ENCODE measurements around the gene PLPPR3. TPM values are rescaled to one million over a fixed set of nuclear protein-coding genes. Genes with fewer than 3 reads are reported as not detected.
A peak's percentile ranks its signal among the peaks of the same experiment; 100 is the strongest.

Gene PLPPR3
- total and polyA plus RNA-seq, 2 experiments from 2014 or later = 65.7 to 88.2 TPM

DNA sequence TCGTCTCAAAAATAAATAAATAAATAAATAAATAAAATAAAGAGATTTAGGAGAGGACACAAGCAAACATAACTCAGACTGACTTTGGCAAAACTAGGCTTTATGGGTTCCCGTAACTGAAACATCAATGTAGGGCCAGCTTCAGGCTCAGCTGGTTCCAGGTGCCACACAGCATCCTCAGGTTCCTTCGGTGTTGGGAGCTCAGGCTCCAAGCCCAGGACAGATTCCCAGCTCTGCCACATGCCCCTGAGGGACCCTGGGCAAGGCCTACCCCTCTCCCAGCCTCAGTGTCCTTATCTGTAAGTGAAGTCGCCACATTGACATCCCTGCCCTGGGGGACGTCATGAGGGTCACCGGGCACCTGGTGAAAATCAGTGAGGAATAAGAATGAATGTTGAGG lies 52.1 kb downstream of the PLPPR3 start:
- no peaks in the 10 kb centered on the region for H3K9me3 ChIP-seq (ENCODE audit: low read depth)
- no peaks in the 10 kb centered on the region for H3K4me1 ChIP-seq (ENCODE audit: low read depth)
- no peak overlapping the region for H3K4me3 ChIP-seq
- no peaks in the 10 kb centered on the region for H3K36me3 ChIP-seq
- TF ChIP-seq, protein P1, sequence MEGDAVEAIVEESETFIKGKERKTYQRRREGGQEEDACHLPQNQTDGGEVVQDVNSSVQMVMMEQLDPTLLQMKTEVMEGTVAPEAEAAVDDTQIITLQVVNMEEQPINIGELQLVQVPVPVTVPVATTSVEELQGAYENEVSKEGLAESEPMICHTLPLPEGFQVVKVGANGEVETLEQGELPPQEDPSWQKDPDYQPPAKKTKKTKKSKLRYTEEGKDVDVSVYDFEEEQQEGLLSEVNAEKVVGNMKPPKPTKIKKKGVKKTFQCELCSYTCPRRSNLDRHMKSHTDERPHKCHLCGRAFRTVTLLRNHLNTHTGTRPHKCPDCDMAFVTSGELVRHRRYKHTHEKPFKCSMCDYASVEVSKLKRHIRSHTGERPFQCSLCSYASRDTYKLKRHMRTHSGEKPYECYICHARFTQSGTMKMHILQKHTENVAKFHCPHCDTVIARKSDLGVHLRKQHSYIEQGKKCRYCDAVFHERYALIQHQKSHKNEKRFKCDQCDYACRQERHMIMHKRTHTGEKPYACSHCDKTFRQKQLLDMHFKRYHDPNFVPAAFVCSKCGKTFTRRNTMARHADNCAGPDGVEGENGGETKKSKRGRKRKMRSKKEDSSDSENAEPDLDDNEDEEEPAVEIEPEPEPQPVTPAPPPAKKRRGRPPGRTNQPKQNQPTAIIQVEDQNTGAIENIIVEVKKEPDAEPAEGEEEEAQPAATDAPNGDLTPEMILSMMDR (IDR thresholded peaks at IDR 0.05; ENCODE audit: low read depth, low read length) = no peak
- H3K27ac ChIP-seq = no peak overlapping the region
- H3K27me3 ChIP-seq = no peaks in the 10 kb centered on the region
- DNase-seq (ENCODE audit: low read depth in 1 of 2, low spot score in 1 of 2) = no peak

DNA sequence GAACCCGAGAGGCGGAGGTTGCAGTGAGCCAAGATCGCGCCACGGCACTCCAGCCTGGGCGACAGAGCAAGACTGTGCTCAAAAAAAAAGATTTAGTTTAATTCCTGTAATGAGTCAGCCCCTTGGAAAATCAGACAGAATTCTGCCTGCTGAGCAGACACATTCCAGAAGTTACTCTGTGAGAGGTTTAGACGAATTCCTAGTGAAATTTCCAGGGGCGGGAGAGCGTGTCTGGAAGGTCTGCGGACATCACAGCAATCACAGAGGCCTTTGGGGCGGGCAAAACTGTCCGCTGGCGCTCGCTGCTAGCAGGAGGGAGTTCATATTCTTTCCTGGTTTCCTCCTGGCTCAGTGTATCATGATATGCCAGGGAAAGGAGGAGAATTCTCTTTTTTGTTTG lies 53.3 kb downstream of the PLPPR3 start:
- H3K4me3 ChIP-seq = no peak overlapping the region
- peak overlapping the region; percentile 13 for H3K27ac ChIP-seq
- no peaks in the 10 kb centered on the region for H3K9me3 ChIP-seq (ENCODE audit: low read depth)
- no peaks in the 10 kb centered on the region for H3K27me3 ChIP-seq
- TF ChIP-seq, protein P1 (IDR thresholded peaks at IDR 0.05; ENCODE audit: low read depth, low read length) = no peak
- H3K36me3 ChIP-seq = no peaks in the 10 kb centered on the region
- peak; percentile 30 to 90 for DNase-seq (ENCODE audit: low read depth in 1 of 2, low spot score in 1 of 2)
- H3K4me1 ChIP-seq (ENCODE audit: low read depth) = no peaks in the 10 kb centered on the region

DNA sequence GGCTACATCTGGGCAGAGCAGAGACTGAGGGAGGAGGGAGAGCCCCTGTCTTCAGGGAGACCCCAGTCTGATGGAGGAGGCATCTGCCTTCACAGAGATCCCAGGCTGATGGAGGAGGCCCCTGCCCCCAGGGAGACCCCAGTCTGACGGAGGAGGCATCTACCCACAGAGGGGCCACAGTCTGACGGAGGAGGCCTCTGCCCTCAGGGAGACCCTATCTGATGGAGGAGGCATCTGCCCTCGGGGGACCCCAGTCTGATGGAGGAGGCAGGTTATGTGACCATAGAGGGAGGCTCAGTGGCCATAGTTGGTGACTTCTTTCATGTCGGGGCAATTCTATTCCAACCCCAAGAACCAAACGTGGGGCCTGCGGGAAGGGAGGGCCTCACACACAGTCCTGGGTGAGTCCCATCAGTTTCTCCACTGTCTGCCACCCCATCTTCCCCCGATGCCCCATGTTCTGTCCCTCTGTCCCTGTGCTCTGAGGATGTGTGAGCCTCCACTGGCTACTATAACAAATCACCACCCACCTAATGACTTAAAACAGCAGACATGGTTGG lies 56.5 kb downstream of the PLPPR3 start:
- Histone ChIP-seq H3K27ac (no peak overlapping the region), H3K27me3 (no peaks in the 10 kb centered on the region), H3K9me3 (ENCODE audit: low read depth) (no peaks in the 10 kb centered on the region), H3K4me3 (no peak overlapping the region), H3K4me1 (ENCODE audit: low read depth) (no peaks in the 10 kb centered on the region), H3K36me3 (no peaks in the 10 kb centered on the region)
- TF ChIP-seq, protein P1 (IDR thresholded peaks at IDR 0.05; ENCODE audit: low read depth, low read length) = no peak
- DNase-seq (ENCODE audit: low read depth in 1 of 2, low spot score in 1 of 2) = no peak

DNA sequence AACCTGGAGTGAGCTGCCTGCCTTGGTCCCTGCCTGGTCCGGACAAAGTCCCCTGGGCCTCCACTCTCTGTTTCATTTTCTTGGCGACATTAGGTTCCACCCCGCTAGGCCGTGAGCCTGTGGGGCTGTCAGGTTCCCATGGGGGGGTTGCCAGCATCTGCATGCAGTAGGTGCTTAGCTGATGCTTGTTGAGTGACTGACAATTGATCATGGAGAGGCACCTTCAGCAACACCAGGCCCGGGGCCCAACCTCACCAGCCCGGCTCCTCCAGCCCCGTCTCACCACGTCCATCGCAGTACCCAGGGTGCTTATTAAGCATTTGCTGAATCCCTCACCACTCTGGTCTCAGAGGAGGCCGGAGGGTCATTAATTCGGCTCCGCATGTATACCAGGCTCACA lies 57.5 kb downstream of the PLPPR3 start:
- Histone ChIP-seq H3K36me3 (no peaks in the 10 kb centered on the region), H3K4me1 (ENCODE audit: low read depth) (no peaks in the 10 kb centered on the region), H3K9me3 (ENCODE audit: low read depth) (no peaks in the 10 kb centered on the region), H3K27ac (no peak overlapping the region), H3K4me3 (no peak overlapping the region), H3K27me3 (no peaks in the 10 kb centered on the region)
- DNase-seq (ENCODE audit: low read depth in 1 of 2, low spot score in 1 of 2) = no peak
- TF ChIP-seq, protein P1 (IDR thresholded peaks at IDR 0.05; ENCODE audit: low read depth, low read length) = no peak

DNA sequence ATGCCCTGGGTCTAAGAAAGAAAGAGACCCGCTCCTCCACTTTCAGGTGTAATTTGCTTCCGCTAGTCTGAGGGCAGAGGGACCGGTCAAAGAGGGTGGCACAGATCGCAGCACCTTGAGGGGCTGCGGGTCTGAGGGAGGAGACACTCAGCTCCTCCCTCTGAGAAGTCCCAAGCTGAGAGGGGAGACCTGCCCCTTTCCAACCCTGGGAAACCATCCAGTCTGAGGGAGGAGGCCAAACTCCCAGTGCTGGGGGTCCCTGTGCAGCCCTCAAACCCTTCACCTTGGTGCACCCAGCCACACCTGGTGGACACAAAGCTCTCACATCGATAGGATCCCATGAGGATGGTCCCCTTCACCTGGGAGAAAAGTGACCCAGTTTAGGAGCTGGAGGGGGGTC lies 57.9 kb downstream of the PLPPR3 start:
- TF ChIP-seq, protein P1 (IDR thresholded peaks at IDR 0.05; ENCODE audit: low read depth, low read length) = no peak
- Histone ChIP-seq H3K4me1 (ENCODE audit: low read depth) (no peaks in the 10 kb centered on the region), H3K4me3 (no peak overlapping the region), H3K27me3 (no peaks in the 10 kb centered on the region), H3K9me3 (ENCODE audit: low read depth) (no peaks in the 10 kb centered on the region), H3K27ac (no peak overlapping the region), H3K36me3 (no peaks in the 10 kb centered on the region)
- no peak for DNase-seq (ENCODE audit: low read depth in 1 of 2, low spot score in 1 of 2)

Measured in cardiac muscle cell (in vitro differentiated cells and primary cell).